HG03378 (cell line): Measurements from ENCODE around the gene EGF.

Experiments
- ATAC-seq: cut with Tn5 transposase; IDR thresholded peaks from one replicate; pipeline ENCODE4 v1.9.1; 2021; ENCODE audit warnings: mild to moderate bottlenecking, moderate library complexity; ENCODE audit not compliant: unreplicated experiment

EGF gene

GRCh38 chr4:109953556-109953955 is 40.9 kb downstream of the EGF start:
- ATAC-seq, result no peak

- ATAC-seq, result no peak
Observed at GRCh38 chr4:109955146-109955545, 42.5 kb downstream of the EGF start.

GRCh38 chr4:109957227-109957626 is 44.5 kb downstream of the EGF start:
- no peak for ATAC-seq

GRCh38 chr4:109959195-109959594 is 46.5 kb downstream of the EGF start:
- ATAC-seq, result no peak

GRCh38 chr4:109962401-109962800 is 49.7 kb downstream of the EGF start:
- no peak for ATAC-seq

DNA sequence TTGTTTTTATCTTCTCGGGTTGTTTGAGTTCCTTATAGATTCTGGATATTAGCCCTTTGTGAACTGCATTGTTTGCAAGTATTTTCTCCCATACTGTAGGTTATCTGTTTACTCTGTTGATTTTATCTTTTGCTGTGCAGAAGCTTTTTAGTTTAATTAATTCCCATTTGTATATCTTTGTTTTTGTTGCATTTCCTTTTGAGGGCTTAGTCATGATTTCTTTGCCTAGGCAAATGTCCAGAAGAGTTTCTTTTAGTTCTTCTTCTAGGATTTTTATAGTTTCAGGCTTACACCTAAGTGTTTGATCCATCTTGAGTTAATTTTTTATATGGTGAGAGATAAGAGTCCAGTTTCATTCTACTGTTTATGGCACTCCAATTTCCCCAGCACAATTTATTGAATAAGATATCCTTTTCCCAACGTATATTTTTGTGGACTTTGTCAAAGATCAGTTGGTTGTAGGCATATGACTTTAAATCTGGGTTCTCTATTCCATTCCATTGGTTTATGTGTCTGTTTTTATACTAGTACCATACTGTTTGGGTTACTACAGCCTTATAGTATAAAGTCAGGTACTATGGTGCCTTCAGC is 54.3 kb downstream of the EGF start:
- no peak for ATAC-seq

GRCh38 chr4:109967798-109968520 is 55.3 kb downstream of the EGF start:
- peak; percentile 62 for ATAC-seq

GRCh38 chr4:109969087-109969486 is 56.4 kb downstream of the EGF start:
- ATAC-seq, result no peak

DNA sequence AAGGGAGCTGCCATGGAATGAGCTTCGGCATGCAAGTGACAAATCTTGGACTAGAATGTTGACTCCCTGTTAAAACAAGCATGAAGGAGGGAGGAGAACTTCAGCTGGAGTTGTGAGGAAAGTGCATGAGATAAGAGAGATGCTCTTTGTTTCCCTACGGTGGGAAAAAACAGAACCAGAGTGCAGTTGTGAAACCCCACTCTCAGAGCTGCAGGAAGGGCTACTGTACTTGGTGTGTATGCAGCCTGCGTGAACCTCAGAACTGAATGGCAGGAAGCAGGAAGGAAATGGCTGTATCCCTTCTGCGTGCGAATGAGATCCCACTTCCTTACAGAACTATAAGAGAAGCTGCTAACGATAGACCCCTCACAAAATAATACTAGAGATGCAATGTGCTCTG is 57.2 kb downstream of the EGF start:
- ATAC-seq, result no peak

GRCh38 chr4:109972786-109973528 is 60.3 kb downstream of the EGF start:
- no peak for ATAC-seq

DNA sequence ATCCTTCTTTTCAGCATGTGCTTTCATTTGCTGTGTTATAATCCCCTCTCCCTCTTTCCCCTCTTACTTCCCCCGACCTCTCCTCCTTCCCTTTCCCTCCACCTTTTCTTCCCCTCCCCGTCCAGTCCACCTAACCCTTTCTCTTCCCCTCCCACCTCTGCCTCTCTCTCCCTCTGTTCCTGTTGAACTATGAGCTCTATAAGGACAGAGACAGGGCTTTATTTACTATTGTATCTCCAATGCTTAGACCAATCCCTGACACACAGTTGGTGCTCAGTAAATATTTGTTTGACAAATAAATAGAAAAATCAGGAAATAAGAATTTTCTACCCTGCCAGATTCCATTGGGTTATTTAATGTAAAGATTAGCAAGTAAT is 60.8 kb downstream of the EGF start:
- ATAC-seq, result no peak

GRCh38 chr4:109976189-109976588 is 63.5 kb downstream of the EGF start:
- ATAC-seq, result no peak

- ATAC-seq, result no peak
Observed at GRCh38 chr4:109977854-109978501, 65.3 kb downstream of the EGF start.

- ATAC-seq, result no peak
Observed at GRCh38 chr4:109978704-109979454, 66.2 kb downstream of the EGF start.

DNA sequence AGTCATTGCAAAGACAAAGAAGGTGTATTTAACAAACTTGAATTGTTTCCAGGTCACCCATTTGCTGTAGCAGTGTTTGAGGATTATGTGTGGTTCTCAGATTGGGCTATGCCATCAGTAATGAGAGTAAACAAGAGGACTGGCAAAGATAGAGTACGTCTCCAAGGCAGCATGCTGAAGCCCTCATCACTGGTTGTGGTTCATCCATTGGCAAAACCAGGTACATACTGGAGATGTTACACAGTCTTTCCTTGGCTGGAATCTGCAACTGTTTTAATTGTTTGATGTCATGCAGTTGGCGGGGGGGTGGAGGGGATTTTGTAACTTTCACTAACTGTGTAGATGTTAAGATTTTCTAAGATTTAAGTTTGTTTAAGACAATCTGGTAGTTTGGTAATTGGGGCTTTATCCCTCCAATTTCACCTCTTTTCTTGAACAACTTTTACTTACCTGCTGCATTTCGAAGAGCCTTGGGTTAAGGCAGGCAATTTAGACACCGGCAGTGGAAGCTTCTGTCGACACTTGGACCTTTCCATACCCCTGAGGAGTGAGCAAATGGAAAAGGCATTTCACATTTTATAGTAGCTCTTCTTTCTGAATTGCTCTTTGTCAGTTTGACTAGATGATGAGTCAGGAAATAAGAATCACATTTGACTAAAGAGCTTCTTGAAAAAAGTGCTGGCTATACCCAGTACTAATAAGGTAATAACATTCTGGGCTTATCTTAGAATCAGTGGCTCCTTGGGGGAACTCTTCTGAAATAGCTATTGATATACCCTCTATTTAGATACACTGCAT is 67.4 kb downstream of the EGF start:
- ATAC-seq, result no peak

- no peak for ATAC-seq
Observed at GRCh38 chr4:109981936-109982335, 69.3 kb downstream of the EGF start.

DNA sequence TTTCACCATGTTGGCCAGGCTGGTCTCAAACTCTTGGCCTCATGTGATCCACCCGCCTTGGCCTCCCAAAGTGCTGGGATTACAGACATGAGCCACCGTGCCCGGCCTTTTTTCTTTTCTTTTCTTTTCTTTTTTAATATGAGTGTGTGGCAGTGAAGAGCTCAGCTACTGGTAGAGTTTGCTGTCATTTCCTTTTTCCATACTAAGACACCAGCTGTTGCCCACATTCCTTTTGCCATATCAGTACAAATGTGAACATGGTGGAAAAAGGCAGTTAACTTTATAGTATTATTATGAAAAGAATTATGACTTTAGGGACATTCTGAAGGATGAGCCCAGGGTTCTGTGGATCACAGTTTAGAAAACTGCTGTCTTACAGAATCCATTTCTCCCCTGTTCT is 69.8 kb downstream of the EGF start:
- ATAC-seq, result no peak

DNA sequence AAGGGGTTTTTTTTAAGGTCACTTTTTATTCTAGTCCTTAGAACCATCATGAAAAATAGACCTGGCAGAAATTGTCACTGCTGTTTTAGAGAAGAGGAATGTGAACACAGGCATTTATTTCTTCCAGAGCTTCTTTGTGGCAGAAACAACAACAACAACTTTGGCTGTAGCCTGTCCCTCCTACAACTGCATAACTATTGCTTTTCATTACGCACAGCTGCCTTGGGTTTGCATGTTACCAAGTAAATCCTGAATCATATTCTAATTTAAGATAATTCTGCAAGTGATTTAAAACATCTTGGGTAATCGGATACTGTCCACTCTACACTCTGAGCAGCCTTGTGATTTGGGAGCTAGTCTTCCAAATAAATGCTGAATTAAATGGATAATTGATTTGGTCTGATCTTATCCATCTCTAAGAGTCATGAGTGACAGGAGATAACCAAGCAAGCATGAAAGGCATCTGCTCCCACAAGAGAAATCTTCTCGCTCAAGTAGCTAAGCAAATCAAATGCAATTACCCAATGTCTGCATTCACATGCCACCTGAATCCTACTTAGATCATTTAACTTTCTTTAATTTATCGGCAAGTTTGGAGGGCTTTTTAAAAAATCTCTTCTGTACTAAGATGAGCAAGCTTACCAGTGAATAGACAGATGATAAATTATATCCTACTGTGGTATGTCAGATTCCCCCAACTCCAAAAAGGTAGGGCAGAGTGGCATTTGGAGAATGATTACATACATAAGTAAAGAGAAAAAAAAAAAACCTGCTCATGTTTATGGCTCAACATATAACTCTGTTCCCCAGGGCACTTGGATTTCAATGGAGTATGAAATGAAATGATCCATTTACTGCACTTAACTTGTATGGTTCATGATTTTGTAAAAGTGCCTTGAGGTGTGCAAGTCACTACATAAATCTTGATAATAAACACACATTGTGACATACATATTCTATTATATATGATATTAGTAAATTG is 73.6 kb downstream of the EGF start:
- ATAC-seq, result no peak

- no peak for ATAC-seq
Observed at GRCh38 chr4:109989044-109989443, 76.4 kb downstream of the EGF start.
